Keratinocyte (primary cell): Measurements from ENCODE around the gene FGF19.

Source experiments
- CTCF ChIP-seq, 3 experiments: IDR thresholded peaks in 1 of 3; conservative IDR thresholded peaks in 1 of 3; optimal IDR thresholded peaks in 1 of 3; 2 replicates in 2 of 3; 3 replicates in 1 of 3; pipeline versions ENCODE3 to v1.5.1; 2011; ENCODE audit warnings: low read length in 3 of 3, mild to moderate bottlenecking in 3 of 3, moderate library complexity in 2 of 3, control low read depth in 1 of 3, inconsistent platforms in 1 of 3; ENCODE audit not compliant: insufficient read depth in 2 of 3; ENCODE audit errors: extremely low read depth in 1 of 3
- EZH2 ChIP-seq: IDR thresholded peaks from one replicate; pipeline ENCODE4 v1.6.1; 2012; ENCODE audit warnings: inconsistent platforms, mild to moderate bottlenecking, low read length, moderate library complexity

- TF ChIP-seq CTCF (optimal IDR thresholded peaks at IDR 0.05 in 1 of 3, IDR thresholded peaks at IDR 0.05 in 1 of 3, conservative IDR thresholded peaks at IDR 0.05 in 1 of 3; ENCODE audit: extremely low read depth in 1 of 3, insufficient read depth in 2 of 3, low read length in 3 of 3) = no peak
- TF ChIP-seq EZH2 = no peak
These were observed 8.3 kb upstream of the FGF19 start for GRCh38 chr11:69711822-69712801.
